K562 (cell line): Measurements from ENCODE around the gene SLC7A6. TPM values are rescaled to one million over a fixed set of nuclear protein-coding genes. Genes with fewer than 3 reads are reported as not detected.

ENCODE experiments used
- ATAC-seq: fragments of 200-7000 bp; cut with Tn5 transposase; 3 replicates; pipeline ENCODE4 v1.9.1; 2020; ENCODE audit warnings: moderate library complexity
- BruUV-seq: library from RNA; stranded (reverse); fragments of 400-500 nt; replicated peaks from 2 replicates; lab custom pipeline; 2021; lab: Mats Ljungman, UMichigan
- CTCF ChIA-PET: fragments of 300-600 bp; formaldehyde crosslinking; extraction: SDS; loops from one replicate; lab custom pipeline; 2021; ENCODE audit warnings: low intra/inter-chr PET ratio; lab: Yijun Ruan, JAX
- POLR2A ChIA-PET: fragments of 300-600, 350-650 bp; sonication (Branson Sonifier 250); formaldehyde crosslinking; extraction: SDS; loops from one replicate; lab custom pipeline; 2021; ENCODE audit warnings: antibody characterized with exemption, inconsistent platforms; lab: Yijun Ruan, JAX
- DNase-seq, 4 experiments: peaks; one replicate each; pipeline versions ENCODE4 v3.0.0 to v3.0.0-alpha.2; 2011 to 2018; ENCODE audit warnings: low spot score in 3 of 4, mixed read lengths in 3 of 4; ENCODE audit errors: extremely low read depth in 1 of 4
- FAIRE-seq: peaks from 2 replicates; lab custom pipeline; 2011; peaks lifted over from hg19 to GRCh38; lab: Jason Lieb, UNC
- H2AFZ ChIP-seq: 2 replicates; pipeline ENCODE4 v1.6.0; 2011; ENCODE audit warnings: low read depth, low read length, control low read depth, inconsistent platforms
- H3K27ac ChIP-seq: fragments of 200-600 bp; 3 replicates; pipeline ENCODE4 v1.8.0; 2011; ENCODE audit warnings: low read depth, mild to moderate bottlenecking, control low read depth, inconsistent platforms, low read length, moderate library complexity, mixed read lengths; ENCODE audit errors: extremely low read depth
- H3K27me3 ChIP-seq, 2 experiments: fragments of 300-600 bp in 1 of 2; 2 replicates in 1 of 2; 3 replicates in 1 of 2; pipeline versions ENCODE4 v1.6.0 to v1.8.0; 2011; ENCODE audit warnings: inconsistent platforms in 2 of 2, low read length in 2 of 2, mild to moderate bottlenecking in 1 of 2, mixed read lengths in 1 of 2, moderate library complexity in 1 of 2; ENCODE audit not compliant: control insufficient read depth in 2 of 2, insufficient read depth in 2 of 2
- H3K36me3 ChIP-seq: fragments of 300-600 bp; 3 replicates; pipeline ENCODE4 v1.8.0; 2011; ENCODE audit warnings: mild to moderate bottlenecking, low read length, inconsistent platforms; ENCODE audit not compliant: control insufficient read depth, insufficient read depth
- H3K4me1 ChIP-seq, 2 experiments: fragments of 200-600 bp in 1 of 2; replicated peaks in 1 of 2; 2 replicates in 1 of 2; 3 replicates in 1 of 2; pipeline versions ENCODE4 v1.5.1 to v1.8.0; 2011; ENCODE audit warnings: inconsistent platforms in 2 of 2, low read length in 2 of 2, mild to moderate bottlenecking in 1 of 2, mixed read lengths in 1 of 2, moderate library complexity in 1 of 2; ENCODE audit not compliant: control insufficient read depth in 2 of 2, insufficient read depth in 2 of 2
- H3K4me2 ChIP-seq: 2 replicates; pipeline ENCODE4 v1.6.1; 2011; ENCODE audit warnings: low read length, control low read depth, inconsistent platforms, mixed read lengths; ENCODE audit not compliant: insufficient read depth
- H3K4me3 ChIP-seq: fragments of 200-600 bp; sonication (generic), shearing (Covaris generic); 2 replicates; pipeline ENCODE4 v1.5.1; 2016; ENCODE audit warnings: control low read depth, inconsistent platforms
- H3K79me2 ChIP-seq: fragments of 200-600 bp; 3 replicates; pipeline ENCODE4 v1.8.0; 2011; ENCODE audit warnings: low read length, inconsistent platforms; ENCODE audit not compliant: control insufficient read depth, insufficient read depth
- H3K9ac ChIP-seq, 2 experiments: 2 replicates each; pipeline versions ENCODE4 v1.6.0 to v1.6.1; 2011; ENCODE audit warnings: low read depth in 2 of 2, low read length in 2 of 2, control low read depth in 1 of 2, inconsistent platforms in 1 of 2, mild to moderate bottlenecking in 1 of 2, mixed read lengths in 1 of 2; ENCODE audit not compliant: insufficient read depth in 1 of 2
- H3K9me1 ChIP-seq: one replicate; pipeline ENCODE4 v1.6.0; 2011; ENCODE audit warnings: inconsistent platforms, mild to moderate bottlenecking, low read length, moderate library complexity; ENCODE audit not compliant: control insufficient read depth, insufficient read depth
- H3K9me3 ChIP-seq: replicated peaks from 2 replicates; pipeline ENCODE4 v1.5.1; 2011; ENCODE audit warnings: low read depth, low read length, inconsistent platforms; ENCODE audit not compliant: control insufficient read depth, insufficient read depth
- H4K20me1 ChIP-seq: replicated peaks from 2 replicates; pipeline ENCODE4 v1.6.1; 2011; ENCODE audit warnings: low read length, inconsistent platforms, mixed read lengths; ENCODE audit not compliant: control insufficient read depth, insufficient read depth
- PHF8 ChIP-seq: fragments of 200-600 bp; sonication (generic); IDR thresholded peaks from 2 replicates; pipeline ENCODE4 v1.6.1; 2012; ENCODE audit warnings: mixed run types, mild to moderate bottlenecking, inconsistent platforms, low read length, moderate library complexity, borderline replicate concordance
- POLR2H ChIP-seq: IDR thresholded peaks from 2 replicates; pipeline ENCODE4 v1.6.1; 2016; ENCODE audit warnings: missing genetic modification characterization, low read depth, mild to moderate bottlenecking, control low read depth, missing compliant biosample characterization, moderate library complexity
- TAF1 ChIP-seq: IDR thresholded peaks from 2 replicates; pipeline ENCODE4 v1.6.1; 2011; ENCODE audit warnings: mild to moderate bottlenecking, low read length, moderate library complexity; ENCODE audit not compliant: insufficient read depth, control insufficient read depth, severe bottlenecking; ENCODE audit errors: extremely low read depth
- ZNF121 ChIP-seq: sonication (generic); formaldehyde crosslinking; conservative IDR thresholded peaks from 2 replicates; pipeline ENCODE4 v1.8.0; 2022; ENCODE audit warnings: missing genetic modification reagents
- WGBS: fragments of 100-300 bp; shearing (Covaris generic); methylation state at CpG from one replicate; pipeline ENCODE4 v1.1.6; 2016; ENCODE audit warnings: low coverage, mixed read lengths; ENCODE audit not compliant: insufficient coverage; ENCODE audit errors: missing lambda C conversion rate; 5-methylcytosine and 5-hydroxymethylcytosine counted together
- in situ Hi-C: fragments of 300-500 bp; cut with MboI; formaldehyde crosslinking; loops from 4 replicates; pipeline ENCODE4 v1.15.0; 2018; ENCODE audit warnings: inconsistent platforms, mixed read lengths
- intact Hi-C: fragments of 100-400 bp; cut with micrococcal nuclease; formaldehyde crosslinking; loops from 2 replicates; pipeline ENCODE4 v1.14.2; 2022
- polyA plus RNA-seq, 8 experiments: library from polyadenylated mRNA; depleted of rRNA in 4 of 8; stranded (reverse) in 5 of 8; unstranded in 3 of 8; fragments of >200 nt; fragmentation: Nextera tagmentation in 2 of 8; fragmentation: Illumina TruSeq in 1 of 8; extraction: Ambion mirVana in 2 of 8; extraction: Trizol in 1 of 8; gene quantifications; 2 replicates each; pipeline versions ENCODE4 v1.2.1 to v1.2.3, GENCODE V29; 2011 to 2014; ENCODE audit warnings: inconsistent platforms in 1 of 8, missing spikeins in 1 of 8
- total RNA-seq, 7 experiments: library from RNA; depleted of rRNA in 6 of 7; stranded (reverse); fragments of >200 nt in 6 of 7; fragmentation: Illumina TruSeq in 2 of 7; extraction: Trizol in 2 of 7; gene quantifications; 2 replicates each; pipeline versions ENCODE4 v1.2.1 to v1.2.3, GENCODE V29; 2011 to 2021; ENCODE audit warnings: low replicate concordance in 1 of 7

The SLC7A6 gene
- total and polyA plus RNA-seq, 9 of the 15 experiments (the other 6 are each of a cell fraction or from before 2014, with no cell fraction given), result 12.6 to 60.1 (median 29.8) TPM

- POLR2A ChIA-PET, result interaction anchor here (0.8 to 1.4 kb wide), 5 partner anchors 9 to 20 kb away, joined by 3 to 6 read pairs (median 3); no protein-coding TSS in a partner anchor
- peaks cover 14 to 37% of the 10 kb centered on the region in 2 experiments for H3K4me1 ChIP-seq
- no TSS peak for BruUV-seq
- H2AFZ ChIP-seq, result no peak overlapping the region
- peaks cover 78% of the 10 kb centered on the region for H3K36me3 ChIP-seq
- H3K9ac ChIP-seq, result no peak overlapping the region
- FAIRE-seq (no peak), DNase-seq (no peak), ATAC-seq (no peak)
- no peak overlapping the region for H3K4me3 ChIP-seq
- WGBS, result 88% methylated on average over 3 of the region's 3 CpGs
- in situ Hi-C loops, result no loop called here
- no peak overlapping the region for H3K4me2 ChIP-seq
- no peak overlapping the region for H3K27ac ChIP-seq
- H4K20me1 ChIP-seq, result peaks cover 7% of the 10 kb centered on the region; the same call in 1 of the 2 replicates
- peaks cover 32% of the 10 kb centered on the region for H3K79me2 ChIP-seq
- H3K9me3 ChIP-seq, result no peaks in the 10 kb centered on the region
- CTCF ChIA-PET, result no interaction called here
- H3K27me3 ChIP-seq, result no peaks in the 10 kb centered on the region
- no peak for TF ChIP-seq TAF1
- TF ChIP-seq PHF8, result no peak
- peak; percentile 80 for TF ChIP-seq ZNF121 (CRISPR knock-in tag)
- no peak for TF ChIP-seq POLR2H (tag)
- no peaks in the 10 kb centered on the region for H3K9me1 ChIP-seq
- intact Hi-C loops, result no loop called here
These were observed 21.4 kb downstream of the SLC7A6 start for GRCh38 chr16:68285683-68286082.
